ENCODE results near the gene WDR82. TPM values are rescaled to one million over a fixed set of nuclear protein-coding genes. Genes with fewer than 3 reads are reported as not detected.

Gene WDR82
- total and polyA plus RNA-seq, 9 of the 15 experiments (the other 6 are each of a cell fraction or from before 2014, with no cell fraction given), result 6.4 to 62.9 (median 37.1) TPM

- TF ChIP-seq, protein P1, sequence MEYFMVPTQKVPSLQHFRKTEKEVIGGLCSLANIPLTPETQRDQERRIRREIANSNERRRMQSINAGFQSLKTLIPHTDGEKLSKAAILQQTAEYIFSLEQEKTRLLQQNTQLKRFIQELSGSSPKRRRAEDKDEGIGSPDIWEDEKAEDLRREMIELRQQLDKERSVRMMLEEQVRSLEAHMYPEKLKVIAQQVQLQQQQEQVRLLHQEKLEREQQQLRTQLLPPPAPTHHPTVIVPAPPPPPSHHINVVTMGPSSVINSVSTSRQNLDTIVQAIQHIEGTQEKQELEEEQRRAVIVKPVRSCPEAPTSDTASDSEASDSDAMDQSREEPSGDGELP (CRISPR knock-in tag; IDR thresholded peaks at IDR 0.05; ENCODE audit: borderline replicate concordance), result peak; percentile 57; the same call in 1 of the 2 replicates
- 0 out of 2 replicates have a peak, but pooled peaks have one; percentile 27 for TF ChIP-seq MTA3 (IDR thresholded peaks at IDR 0.05; ENCODE audit: borderline replicate concordance)
- TF ChIP-seq GABPB1 (CRISPR knock-in tag; IDR thresholded peaks at IDR 0.05), result peak; percentile 28; the same call in 1 of the 2 replicates
- TF ChIP-seq BRD4 (IDR thresholded peaks at IDR 0.05), result no peak
- no peak for TF ChIP-seq ZNF75A (CRISPR knock-in tag; IDR thresholded peaks at IDR 0.05)
- peak in 1 of 2 experiments; percentile 28; a peak in 1 of 4 replicates for TF ChIP-seq MAZ (CRISPR knock-in tag; conservative IDR thresholded peaks at IDR 0.05 in 1 of 2, IDR thresholded peaks at IDR 0.05 in 1 of 2)
- TF ChIP-seq CREM (IDR thresholded peaks at IDR 0.05; ENCODE audit: low read depth), result 0 out of 2 replicates have a peak, but pooled peaks have one; percentile 29
- TF ChIP-seq MYNN (IDR thresholded peaks at IDR 0.05), result 0 out of 2 replicates have a peak, but pooled peaks have one; percentile 30
- TF ChIP-seq MYNN (CRISPR knock-in tag; IDR thresholded peaks at IDR 0.05), result no peak
- TF ChIP-seq, protein P2, sequence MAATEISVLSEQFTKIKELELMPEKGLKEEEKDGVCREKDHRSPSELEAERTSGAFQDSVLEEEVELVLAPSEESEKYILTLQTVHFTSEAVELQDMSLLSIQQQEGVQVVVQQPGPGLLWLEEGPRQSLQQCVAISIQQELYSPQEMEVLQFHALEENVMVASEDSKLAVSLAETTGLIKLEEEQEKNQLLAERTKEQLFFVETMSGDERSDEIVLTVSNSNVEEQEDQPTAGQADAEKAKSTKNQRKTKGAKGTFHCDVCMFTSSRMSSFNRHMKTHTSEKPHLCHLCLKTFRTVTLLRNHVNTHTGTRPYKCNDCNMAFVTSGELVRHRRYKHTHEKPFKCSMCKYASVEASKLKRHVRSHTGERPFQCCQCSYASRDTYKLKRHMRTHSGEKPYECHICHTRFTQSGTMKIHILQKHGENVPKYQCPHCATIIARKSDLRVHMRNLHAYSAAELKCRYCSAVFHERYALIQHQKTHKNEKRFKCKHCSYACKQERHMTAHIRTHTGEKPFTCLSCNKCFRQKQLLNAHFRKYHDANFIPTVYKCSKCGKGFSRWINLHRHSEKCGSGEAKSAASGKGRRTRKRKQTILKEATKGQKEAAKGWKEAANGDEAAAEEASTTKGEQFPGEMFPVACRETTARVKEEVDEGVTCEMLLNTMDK (IDR thresholded peaks at IDR 0.05; ENCODE audit: borderline replicate concordance, insufficient read depth, low read depth, low read length, poor library complexity, severe bottlenecking), result peak; percentile 35
These were observed 46.8 kb downstream of the WDR82 start (continued) for GRCh38 chr3:52231502-52232278.
